ENCODE data around the gene FGF14.

GRCh38 chr13:102152790-102153189 is 249.1 kb downstream of the FGF14 start:
- no peak for TF ChIP-seq CTCF (conservative IDR thresholded peaks at IDR 0.05)
- no peak for TF ChIP-seq ZFX (IDR thresholded peaks at IDR 0.05)

Measured in C4-2B (cell line).